GM18909 (cell line): Measurements from ENCODE around the gene FAM170B.

Experiments
- ATAC-seq: cut with Tn5 transposase; IDR thresholded peaks from one replicate; pipeline ENCODE4 v1.9.1; 2021; ENCODE audit warnings: mild to moderate bottlenecking; ENCODE audit not compliant: unreplicated experiment, poor library complexity

The FAM170B gene

DNA sequence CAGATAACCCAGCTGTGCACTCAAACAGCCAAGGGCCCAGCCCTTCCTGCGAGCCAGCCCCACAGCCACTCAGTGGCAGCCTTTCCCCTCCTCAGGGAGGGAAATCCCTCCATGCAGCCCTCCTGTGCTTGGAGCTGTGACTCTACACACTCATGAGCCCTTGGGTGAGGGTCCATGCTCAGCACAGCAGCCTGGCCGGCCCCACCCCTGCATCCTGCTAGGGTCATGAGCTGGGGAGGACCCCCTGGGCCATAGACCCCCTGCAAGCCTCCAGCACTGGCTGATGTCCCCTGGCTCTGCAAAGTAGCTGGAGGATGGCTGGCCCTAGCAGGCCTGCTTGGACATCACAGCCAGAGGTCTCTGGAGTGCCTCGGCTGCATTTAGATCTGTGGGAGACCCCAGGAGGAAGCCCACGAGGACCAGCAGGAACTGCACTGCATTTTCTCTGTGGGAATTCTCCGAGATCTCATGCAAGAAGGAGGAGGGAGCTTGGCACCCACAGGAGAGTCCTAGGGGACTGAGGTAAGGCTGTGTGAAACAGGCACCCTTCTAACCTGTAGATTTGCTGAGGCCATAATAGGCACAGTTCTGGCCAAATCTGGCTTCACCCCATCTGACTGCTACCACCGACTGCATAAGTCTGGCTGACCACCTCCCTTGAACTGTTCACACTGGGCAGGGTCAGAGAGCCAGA lies 37.0 kb upstream of the FAM170B start:
- ATAC-seq = no peak

DNA sequence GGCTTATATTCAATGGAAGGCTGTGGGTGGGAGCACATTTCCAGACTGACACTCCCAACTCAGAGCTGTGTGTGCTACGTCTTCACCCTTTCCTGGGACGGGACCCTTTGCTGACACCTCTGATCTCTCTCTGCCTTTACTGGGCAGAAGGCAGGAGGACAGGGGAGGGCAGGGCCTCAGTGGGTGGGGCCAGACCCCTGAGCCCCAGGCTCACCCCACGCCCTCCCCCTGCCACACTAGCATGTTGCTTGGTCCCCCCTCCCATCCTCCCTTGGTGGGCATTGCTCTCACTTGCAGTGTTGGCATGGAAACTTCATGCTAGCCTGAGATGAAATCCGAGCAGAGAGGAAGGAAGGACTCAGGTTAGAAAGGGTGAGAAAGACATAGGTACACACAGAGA lies 36.0 kb upstream of the FAM170B start:
- no peak for ATAC-seq

DNA sequence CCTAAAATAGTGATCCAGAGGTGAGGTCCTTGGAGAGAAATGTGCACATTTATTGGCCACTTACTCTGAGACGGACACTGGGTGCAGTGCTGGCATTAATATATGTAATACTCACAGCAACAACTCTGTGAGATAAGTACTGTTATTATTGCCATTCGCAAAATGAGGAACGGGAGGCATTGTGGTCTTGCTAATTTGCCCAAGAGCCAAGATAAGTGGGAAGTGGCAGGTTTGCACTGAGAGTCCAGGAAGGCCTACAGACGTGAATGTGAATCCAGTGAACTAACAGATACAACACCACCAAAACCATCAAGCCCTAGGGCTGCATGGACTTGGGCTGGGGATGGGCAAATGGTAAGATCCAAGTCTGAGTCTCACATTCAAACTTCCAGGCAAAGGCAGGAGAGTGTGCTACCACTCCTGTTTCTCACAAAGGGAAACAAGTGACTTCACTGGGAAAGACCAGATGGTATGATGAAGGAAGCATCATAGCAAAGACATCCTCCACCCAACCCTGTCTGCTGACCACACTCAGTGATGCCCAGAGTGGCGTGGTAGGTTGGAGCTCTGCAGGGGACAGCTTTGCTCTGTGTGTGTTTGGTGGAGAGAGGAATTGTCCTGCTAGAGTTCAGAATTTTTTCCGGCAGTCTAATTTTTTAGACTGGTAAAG lies 35.1 kb upstream of the FAM170B start:
- ATAC-seq = no peak

GRCh38 chr10:49168171-49168540 lies 34.3 kb upstream of the FAM170B start:
- no peak for ATAC-seq

DNA sequence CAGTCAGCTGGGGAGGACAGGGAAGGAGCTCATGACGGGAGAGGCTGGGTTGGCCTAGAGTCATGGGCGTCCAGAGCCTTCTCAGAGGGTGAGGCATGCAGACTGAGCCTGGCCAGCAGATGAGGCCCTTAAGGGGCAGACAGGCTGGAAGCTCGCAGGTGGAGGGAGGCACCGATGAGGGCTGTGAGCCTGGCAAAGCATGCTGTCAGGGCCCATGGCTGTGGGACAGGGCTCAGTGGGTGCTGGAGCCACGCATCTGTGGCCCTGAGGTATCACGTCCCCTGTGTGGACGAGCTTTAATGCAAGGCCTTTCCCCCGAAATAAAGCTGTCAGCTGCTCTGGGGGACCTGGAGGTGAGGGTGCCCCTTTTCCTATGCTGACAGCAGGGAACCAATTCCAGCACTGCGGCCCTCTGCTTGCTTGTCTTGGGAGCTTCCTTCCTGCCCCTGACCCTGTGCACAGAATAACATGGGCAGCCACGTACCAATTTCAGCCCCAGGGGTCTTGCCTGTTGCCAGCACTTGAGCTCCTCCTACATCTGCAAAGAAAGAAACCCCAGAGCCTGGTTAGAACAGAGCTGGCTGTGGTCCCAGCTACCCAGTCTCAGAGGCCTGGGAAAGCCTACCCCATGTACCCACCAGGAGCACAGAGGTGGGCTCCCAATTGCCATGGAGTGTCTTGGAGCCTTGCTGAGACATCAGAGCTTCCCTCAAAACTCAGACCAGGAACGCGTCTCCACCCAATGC lies 33.8 kb upstream of the FAM170B start:
- no peak for ATAC-seq

DNA sequence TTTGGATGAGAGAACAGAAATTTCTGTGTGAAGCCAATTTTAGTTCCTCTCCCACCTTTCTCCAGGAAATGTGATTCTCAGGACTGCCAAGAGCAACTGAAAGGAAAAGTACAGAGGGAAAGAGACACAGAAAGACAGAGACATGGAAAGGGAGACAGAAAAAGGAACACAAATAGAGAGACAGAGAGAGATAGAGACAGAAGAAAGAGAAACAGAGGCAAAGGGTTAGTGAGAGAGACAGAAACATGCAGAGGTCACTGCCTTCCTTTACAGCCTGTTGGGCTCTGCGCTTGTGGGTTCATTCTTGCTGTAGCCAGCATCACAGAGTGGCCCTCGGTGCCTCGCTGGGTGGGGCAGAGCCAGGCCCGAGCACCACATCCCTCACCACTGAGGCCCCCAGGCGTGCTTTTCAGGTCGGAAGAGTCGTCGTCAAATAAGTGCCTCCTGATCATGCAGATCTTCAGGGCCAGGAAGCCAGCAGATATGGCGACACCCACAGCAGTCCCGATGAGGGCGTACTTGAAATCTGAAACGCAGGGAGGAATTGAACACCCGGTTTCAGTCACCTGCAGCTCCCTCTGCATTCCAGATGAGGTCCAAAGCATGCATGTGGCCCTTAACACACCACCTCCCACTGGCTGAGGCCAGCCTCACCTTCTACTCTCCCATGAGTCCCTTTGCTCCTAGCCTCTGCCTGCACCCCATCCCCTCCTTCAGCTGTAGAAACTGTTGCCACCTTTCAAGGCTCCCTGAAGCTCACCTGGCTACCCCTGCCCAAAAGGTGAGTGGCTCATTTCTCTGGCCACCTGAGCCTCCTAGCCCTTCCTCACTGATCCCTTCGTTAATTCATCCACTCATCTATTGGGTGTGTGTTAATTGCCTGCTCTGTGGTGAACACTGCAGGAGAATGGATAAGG lies 32.9 kb upstream of the FAM170B start:
- ATAC-seq = no peak

GRCh38 chr10:49165821-49166483 lies 32.1 kb upstream of the FAM170B start:
- ATAC-seq = no peak

DNA sequence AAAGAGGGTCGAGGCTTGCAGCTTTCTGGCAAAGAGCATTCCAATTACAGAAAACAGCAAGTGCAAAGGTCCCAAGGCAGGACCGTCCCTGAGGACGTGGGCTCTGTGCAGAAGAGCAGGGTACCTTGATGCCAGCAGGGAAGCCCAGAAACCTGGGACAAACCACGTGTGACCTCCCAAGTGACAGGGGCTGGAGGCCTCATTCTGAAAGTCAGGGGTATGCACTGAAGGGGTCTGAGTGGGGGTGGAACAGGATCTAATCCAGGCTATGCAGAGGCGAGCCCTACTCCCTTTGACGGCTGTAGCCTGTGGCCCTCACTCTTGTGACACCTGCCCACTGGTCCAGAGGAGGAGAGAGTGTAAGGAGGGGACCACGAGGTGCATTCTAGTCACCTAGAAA lies 31.4 kb upstream of the FAM170B start:
- ATAC-seq = no peak

- ATAC-seq = peak; percentile 83
Observed at GRCh38 chr10:49164559-49165188, 30.9 kb upstream of the FAM170B start.

DNA sequence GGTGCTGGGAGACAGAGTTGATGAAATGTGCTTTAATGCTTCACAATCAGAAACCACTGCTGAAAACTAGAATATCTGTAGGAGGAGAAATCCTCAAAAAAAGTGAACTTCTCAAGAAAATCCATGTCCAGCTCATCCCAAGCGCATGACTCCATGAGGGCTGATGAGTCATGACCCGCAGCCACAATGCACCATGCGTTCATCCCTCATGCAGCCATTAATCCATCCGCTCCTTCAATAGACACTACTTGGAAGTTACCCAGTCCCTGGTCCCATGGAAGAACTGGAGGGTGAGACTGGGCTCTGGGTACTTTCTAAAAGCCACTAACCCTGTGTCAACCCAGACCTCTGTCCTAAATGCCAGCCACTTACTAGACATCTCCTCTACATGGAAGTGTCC lies 29.9 kb upstream of the FAM170B start:
- ATAC-seq = no peak

DNA sequence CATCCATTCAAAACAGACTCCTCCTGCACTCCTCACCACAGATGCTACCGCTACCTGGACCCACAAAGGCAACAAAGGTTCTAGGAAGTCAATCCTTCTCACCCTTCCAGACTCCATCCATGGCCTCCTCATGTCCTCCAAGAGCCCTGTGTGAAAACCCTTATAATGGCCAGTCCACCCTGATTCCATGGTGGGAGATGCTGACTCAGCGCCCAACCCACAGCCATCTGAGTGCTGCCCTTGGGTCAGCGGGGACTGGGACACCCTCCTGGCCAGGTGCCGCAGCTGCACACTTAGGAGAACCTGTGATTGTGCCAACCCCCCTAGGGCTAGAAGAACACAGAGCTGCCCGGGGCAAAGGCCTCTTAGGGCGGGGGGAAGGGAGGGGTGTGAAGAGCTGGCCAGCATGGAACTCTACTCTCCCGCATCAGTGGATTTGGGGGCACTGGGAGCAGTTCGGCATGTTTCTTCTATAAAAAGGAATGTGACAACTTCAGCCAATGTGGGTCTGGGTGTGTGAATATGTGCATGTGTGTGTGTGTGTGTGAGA lies 29.0 kb upstream of the FAM170B start:
- no peak for ATAC-seq

- no peak for ATAC-seq
Observed at GRCh38 chr10:49162063-49162462, 28.2 kb upstream of the FAM170B start.

- no peak for ATAC-seq
Observed at GRCh38 chr10:49161411-49161997, 27.7 kb upstream of the FAM170B start.

DNA sequence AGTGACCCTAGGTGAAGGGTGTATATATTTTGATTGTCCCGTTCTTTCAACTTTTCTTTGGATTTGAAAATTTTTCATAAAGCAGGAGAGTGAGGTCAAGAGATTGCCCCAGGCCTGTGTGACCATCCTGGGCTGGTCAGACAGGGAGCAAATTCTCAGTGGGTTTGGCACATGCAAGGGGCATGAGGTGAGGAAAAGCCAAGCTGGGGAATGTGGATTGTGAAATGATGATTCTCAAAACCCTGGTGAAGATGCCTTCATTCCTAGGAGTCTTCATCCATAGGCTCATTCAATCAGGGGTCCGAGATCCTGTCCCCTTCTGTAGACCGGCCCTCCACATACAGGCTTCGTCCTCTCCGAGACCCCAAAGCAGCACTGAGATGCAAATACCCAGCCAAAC lies 27.0 kb upstream of the FAM170B start:
- ATAC-seq = no peak

GRCh38 chr10:49160110-49160509 lies 26.3 kb upstream of the FAM170B start:
- no peak for ATAC-seq

DNA sequence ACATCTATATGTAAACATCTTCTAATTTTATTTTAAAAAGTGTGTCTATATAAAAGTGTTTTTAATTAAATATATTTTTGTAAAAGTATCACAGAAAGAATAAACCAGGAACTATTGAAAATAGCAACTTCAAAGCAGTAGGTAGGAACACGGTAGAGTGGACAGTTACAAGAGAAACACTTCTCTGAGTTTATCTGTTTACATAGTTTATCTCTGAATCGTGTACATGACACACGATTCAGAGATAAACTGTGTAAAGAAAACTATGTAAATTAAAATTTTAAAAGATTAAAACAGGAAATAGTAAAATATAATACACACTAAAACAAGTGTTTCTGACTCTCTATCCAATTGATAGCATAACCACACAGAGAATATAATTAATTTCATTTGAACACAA lies 25.1 kb upstream of the FAM170B start:
- no peak for ATAC-seq

GRCh38 chr10:49158404-49158803 lies 24.6 kb upstream of the FAM170B start:
- ATAC-seq = no peak

DNA sequence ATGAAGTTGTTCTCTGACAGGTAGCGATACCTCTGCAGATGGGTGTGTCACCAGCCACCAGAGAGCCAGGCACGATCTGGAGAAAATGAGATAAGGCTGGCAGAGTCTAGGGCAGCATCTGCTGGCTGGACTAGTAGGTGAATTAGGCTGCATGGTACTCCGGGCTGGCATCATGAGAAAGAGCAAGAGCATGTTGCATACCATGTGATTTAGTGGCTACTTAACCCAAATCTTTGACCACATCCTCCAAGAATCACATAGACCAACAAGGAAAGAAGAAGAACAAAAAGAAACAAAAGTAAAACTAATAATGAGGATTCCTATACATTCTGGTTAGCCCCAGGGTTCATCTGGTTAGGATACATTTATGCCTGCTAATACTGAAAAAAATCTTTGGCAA lies 23.4 kb upstream of the FAM170B start:
- no peak for ATAC-seq

- no peak for ATAC-seq
Observed at GRCh38 chr10:49154641-49155040, 20.8 kb upstream of the FAM170B start.
